NK-92 treated with Interleukin-12 subunit alpha and Interleukin-12 subunit beta, amount 100 ng/mL, for 24 hours (cell line): ENCODE measurements around the gene ADAM12.

Experiments used
- DNase-seq: peaks from one replicate; lab custom pipeline; 2025; lab: John Stamatoyannopoulos, UW

ADAM12 gene

GRCh38 chr10:126234630-126235029, 153.6 kb downstream of the ADAM12 start:
- DNase-seq = no peak

GRCh38 chr10:126233182-126234148, 154.8 kb downstream of the ADAM12 start:
- DNase-seq = no peak

GRCh38 chr10:126230587-126230986, 157.7 kb downstream of the ADAM12 start:
- DNase-seq = no peak

- DNase-seq = no peak
Observed at GRCh38 chr10:126229686-126230085, 158.6 kb downstream of the ADAM12 start.

- no peak for DNase-seq
Observed at GRCh38 chr10:126227762-126228134, 160.5 kb downstream of the ADAM12 start.

- no peak for DNase-seq
Observed at GRCh38 chr10:126226988-126227761, 161.1 kb downstream of the ADAM12 start.

- no peak for DNase-seq
Observed at GRCh38 chr10:126226205-126226604, 162.1 kb downstream of the ADAM12 start.

- DNase-seq = no peak
Observed at GRCh38 chr10:126225672-126226008, 162.6 kb downstream of the ADAM12 start.

- DNase-seq = no peak
Observed at GRCh38 chr10:126224967-126225671, 163.2 kb downstream of the ADAM12 start.

GRCh38 chr10:126223512-126224067, 164.7 kb downstream of the ADAM12 start:
- no peak for DNase-seq

- DNase-seq = no peak
Observed at GRCh38 chr10:126222736-126223511, 165.4 kb downstream of the ADAM12 start.

GRCh38 chr10:126221874-126222273, 166.4 kb downstream of the ADAM12 start:
- no peak for DNase-seq

GRCh38 chr10:126218778-126219649, 169.3 kb downstream of the ADAM12 start:
- DNase-seq = no peak

- DNase-seq = no peak
Observed at GRCh38 chr10:126218174-126218573, 170.1 kb downstream of the ADAM12 start.

GRCh38 chr10:126216632-126216961, 171.7 kb downstream of the ADAM12 start:
- DNase-seq = no peak

- no peak for DNase-seq
Observed at GRCh38 chr10:126215746-126216631, 172.3 kb downstream of the ADAM12 start.

- DNase-seq = no peak
Observed at GRCh38 chr10:126214679-126215078, 173.6 kb downstream of the ADAM12 start.

GRCh38 chr10:126214021-126214420, 174.3 kb downstream of the ADAM12 start:
- DNase-seq = no peak

- no peak for DNase-seq
Observed at GRCh38 chr10:126212738-126213137, 175.5 kb downstream of the ADAM12 start.
